Activated naive CD8-positive, alpha-beta T cell treated with anti-CD3 and anti-CD28 coated beads, Interleukin-2, amount 50 U/mL, for 24 hours (primary cell): ENCODE measurements around the gene LIME1.
A peak's percentile ranks its signal among the peaks of the same experiment; 100 is the strongest.

Experiments used
- ATAC-seq: fragments of 150-1000 bp; cut with Tn5 transposase; one replicate; pipeline ENCODE4 v1.10.0; 2021
- DNase-seq: peaks from one replicate; pipeline ENCODE4 v3.0.0; 2021
- H3K27ac Mint-ChIP-seq: one replicate; pipeline ENCODE4 v1.8.0; 2021; ENCODE audit warnings: mild to moderate bottlenecking, mixed read lengths
- H3K27me3 Mint-ChIP-seq: one replicate; pipeline ENCODE4 v1.8.0; 2021; ENCODE audit warnings: mixed read lengths
- H3K36me3 Mint-ChIP-seq: one replicate; pipeline ENCODE4 v1.8.0; 2021; ENCODE audit warnings: low read depth, mixed read lengths
- H3K4me1 Mint-ChIP-seq: one replicate; pipeline ENCODE4 v1.8.0; 2021; ENCODE audit warnings: mixed read lengths
- H3K4me3 Mint-ChIP-seq: one replicate; pipeline ENCODE4 v1.8.0; 2021; ENCODE audit warnings: mild to moderate bottlenecking, moderate library complexity, mixed read lengths
- H3K9me3 Mint-ChIP-seq: one replicate; pipeline ENCODE4 v1.8.0; 2021; ENCODE audit warnings: mixed read lengths

Gene LIME1

GRCh38 chr20:63735859-63736718, at the start of gene LIME1:
TSS of gene LIME1 (plus strand) at chr20:63736664. CDS start at chr20:63737550, 886 bp downstream.
- Mint-ChIP-seq H3K36me3 (no peaks in the 10 kb centered on the region), H3K27ac (peak within 1 kb of the TSS; percentile 68)
- DNase-seq, result peak; percentile 66

DNA sequence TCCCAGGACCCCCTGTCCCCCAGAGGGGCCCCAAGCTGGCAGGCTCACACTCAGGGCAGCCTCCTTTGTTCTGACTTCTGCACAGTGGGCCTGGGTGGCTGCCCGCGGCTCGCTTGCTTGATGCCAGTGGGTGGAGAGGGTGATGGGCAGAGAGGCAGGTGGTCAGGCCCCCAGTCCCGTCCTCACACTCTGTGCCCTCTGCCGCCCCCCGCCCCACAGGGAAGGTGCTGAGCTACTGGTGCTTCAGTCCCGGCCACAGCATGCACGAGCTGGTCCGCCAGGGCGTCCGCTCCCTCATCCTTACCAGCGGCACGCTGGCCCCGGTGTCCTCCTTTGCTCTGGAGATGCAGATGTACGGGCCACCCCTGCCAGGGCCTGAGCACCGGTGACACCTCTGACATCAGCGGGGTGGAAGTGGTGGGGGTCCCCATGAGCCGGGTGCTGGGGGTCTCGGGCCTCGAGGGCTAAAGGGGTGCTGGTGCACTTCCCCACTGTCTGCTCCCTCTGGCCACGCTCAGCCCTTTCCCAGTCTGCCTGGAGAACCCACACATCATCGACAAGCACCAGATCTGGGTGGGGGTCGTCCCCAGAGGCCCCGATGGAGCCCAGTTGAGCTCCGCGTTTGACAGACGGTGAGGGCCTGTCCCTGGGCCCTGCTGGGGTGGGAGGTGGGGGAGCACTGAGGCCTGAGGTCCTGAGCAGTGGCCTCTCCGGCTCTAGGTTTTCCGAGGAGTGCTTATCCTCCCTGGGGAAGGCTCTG, 48.9 kb upstream of the LIME1 start:
- DNase-seq (no peak), ATAC-seq (no peak)
- peaks cover 11% of the 10 kb centered on the region for H3K4me1 Mint-ChIP-seq
- no peak overlapping the region for H3K27ac Mint-ChIP-seq
- H3K9me3 Mint-ChIP-seq, result no peaks in the 10 kb centered on the region
- H3K4me3 Mint-ChIP-seq, result no peak overlapping the region
- peaks cover 4% of the 10 kb centered on the region for H3K36me3 Mint-ChIP-seq
- no peaks in the 10 kb centered on the region for H3K27me3 Mint-ChIP-seq

More at GRCh38 chr20:63735859-63736718, at the start of gene LIME1:
- no peaks in the 10 kb centered on the region for H3K27me3 Mint-ChIP-seq
- peaks cover 17% of the 10 kb centered on the region for H3K4me1 Mint-ChIP-seq
- no peaks in the 10 kb centered on the region for H3K9me3 Mint-ChIP-seq
- peak within 1 kb of the TSS; percentile 54 for H3K4me3 Mint-ChIP-seq
- peak; percentile 47 for ATAC-seq

GRCh38 chr20:63688228-63689045, 48.0 kb upstream of the LIME1 start:
- Mint-ChIP-seq H3K4me3 (no peak overlapping the region), H3K9me3 (no peaks in the 10 kb centered on the region), H3K27ac (no peak overlapping the region)

GRCh38 chr20:63689046-63690002, 47.1 kb upstream of the LIME1 start:
- no peak for DNase-seq
- H3K4me3 Mint-ChIP-seq, result no peak overlapping the region
- peaks cover 7% of the 10 kb centered on the region for H3K36me3 Mint-ChIP-seq
- H3K9me3 Mint-ChIP-seq, result no peaks in the 10 kb centered on the region
- H3K27ac Mint-ChIP-seq, result no peak overlapping the region
- H3K27me3 Mint-ChIP-seq, result peaks cover 3% of the 10 kb centered on the region
- peaks cover 14% of the 10 kb centered on the region for H3K4me1 Mint-ChIP-seq
- no peak for ATAC-seq

More at GRCh38 chr20:63688228-63689045, 48.0 kb upstream of the LIME1 start:
- peaks cover 5% of the 10 kb centered on the region for H3K36me3 Mint-ChIP-seq
- DNase-seq, result no peak
- H3K27me3 Mint-ChIP-seq, result no peaks in the 10 kb centered on the region
- no peak for ATAC-seq
- H3K4me1 Mint-ChIP-seq, result peaks cover 11% of the 10 kb centered on the region

DNA sequence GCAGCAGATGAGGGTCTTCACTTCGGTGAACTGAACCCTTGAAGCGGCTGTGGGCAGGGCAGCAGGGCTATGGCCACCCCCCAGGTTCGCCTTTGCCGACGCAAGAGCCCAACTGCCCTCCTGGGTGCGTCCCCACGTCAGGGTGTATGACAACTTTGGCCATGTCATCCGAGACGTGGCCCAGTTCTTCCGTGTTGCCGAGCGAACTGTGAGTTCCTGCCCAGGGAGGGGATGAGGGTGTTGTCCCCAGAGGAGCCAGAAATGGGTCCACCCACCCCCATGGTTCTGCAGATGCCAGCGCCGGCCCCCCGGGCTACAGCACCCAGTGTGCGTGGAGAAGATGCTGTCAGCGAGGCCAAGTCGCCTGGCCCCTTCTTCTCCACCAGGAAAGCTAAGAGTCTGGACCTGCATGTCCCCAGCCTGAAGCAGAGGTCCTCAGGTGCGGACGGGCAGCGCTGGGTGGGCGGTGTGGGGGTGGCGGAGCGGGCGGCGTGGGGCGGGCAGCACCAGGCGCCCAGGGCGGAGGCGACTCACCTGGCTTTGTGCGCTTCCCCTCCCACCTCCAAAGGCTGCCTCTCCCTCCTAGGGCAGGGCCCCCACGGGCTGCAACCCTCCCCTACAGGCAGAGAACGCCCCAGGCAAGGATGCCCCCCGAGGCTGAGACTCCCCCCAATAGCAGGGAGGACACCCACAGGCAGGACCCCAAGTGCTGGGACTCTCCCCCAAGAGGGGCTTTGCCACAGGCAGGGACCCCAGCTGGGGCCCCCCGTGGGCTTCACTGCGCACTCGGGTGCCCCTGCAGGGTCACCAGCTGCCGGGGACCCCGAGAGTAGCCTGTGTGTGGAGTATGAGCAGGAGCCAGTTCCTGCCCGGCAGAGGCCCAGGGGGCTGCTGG, 46.2 kb upstream of the LIME1 start:
- Mint-ChIP-seq H3K4me1 (peaks cover 11% of the 10 kb centered on the region), H3K27ac (no peak overlapping the region), H3K4me3 (no peak overlapping the region), H3K9me3 (no peaks in the 10 kb centered on the region), H3K36me3 (peaks cover 7% of the 10 kb centered on the region), H3K27me3 (peaks cover 3% of the 10 kb centered on the region)
- DNase-seq (no peak), ATAC-seq (no peak)

DNA sequence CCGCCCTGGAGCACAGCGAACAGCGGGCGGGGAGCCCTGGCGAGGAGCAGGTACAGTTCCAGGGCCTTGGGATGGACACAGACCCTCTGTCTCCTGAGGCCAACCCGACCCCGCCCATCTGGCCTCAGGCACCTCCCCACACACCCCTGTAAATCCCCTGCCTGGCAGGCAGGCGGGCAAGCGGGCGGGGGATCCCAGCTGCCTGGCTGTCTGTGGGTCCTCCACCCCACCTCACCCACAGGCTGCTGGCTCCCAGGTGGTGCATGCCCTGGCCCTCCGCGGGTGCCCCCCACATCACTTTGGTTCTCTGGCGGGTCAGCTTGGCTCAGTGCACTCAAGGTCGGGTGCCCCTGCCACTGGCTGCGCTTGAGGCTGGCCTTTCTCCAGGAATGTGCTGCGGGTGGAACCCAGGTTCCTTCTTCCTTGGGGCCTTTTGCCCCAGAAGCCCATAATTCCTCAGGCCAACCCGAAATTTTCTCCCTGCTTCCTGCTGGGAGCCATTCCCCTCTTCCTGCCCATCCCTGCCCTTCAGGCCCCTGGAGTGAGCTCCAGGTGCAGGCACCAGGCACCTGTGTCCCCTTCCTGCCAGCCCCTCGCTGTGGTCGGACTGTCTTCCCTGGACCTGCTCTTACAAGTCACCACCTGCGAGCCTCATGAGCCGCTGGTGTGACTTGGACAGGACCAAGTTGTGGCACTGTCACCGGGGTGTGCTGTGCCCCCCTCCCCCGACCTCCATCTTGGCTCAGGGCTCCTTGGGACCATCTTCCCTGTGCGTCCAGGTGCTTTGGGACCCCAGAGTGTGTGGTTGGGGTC, 45.4 kb upstream of the LIME1 start:
- H3K36me3 Mint-ChIP-seq, result peaks cover 7% of the 10 kb centered on the region
- H3K27me3 Mint-ChIP-seq, result peaks cover 3% of the 10 kb centered on the region
- no peak for ATAC-seq
- peaks cover 15% of the 10 kb centered on the region for H3K4me1 Mint-ChIP-seq
- no peaks in the 10 kb centered on the region for H3K9me3 Mint-ChIP-seq
- no peak for DNase-seq
- no peak overlapping the region for H3K27ac Mint-ChIP-seq
- H3K4me3 Mint-ChIP-seq, result no peak overlapping the region

DNA sequence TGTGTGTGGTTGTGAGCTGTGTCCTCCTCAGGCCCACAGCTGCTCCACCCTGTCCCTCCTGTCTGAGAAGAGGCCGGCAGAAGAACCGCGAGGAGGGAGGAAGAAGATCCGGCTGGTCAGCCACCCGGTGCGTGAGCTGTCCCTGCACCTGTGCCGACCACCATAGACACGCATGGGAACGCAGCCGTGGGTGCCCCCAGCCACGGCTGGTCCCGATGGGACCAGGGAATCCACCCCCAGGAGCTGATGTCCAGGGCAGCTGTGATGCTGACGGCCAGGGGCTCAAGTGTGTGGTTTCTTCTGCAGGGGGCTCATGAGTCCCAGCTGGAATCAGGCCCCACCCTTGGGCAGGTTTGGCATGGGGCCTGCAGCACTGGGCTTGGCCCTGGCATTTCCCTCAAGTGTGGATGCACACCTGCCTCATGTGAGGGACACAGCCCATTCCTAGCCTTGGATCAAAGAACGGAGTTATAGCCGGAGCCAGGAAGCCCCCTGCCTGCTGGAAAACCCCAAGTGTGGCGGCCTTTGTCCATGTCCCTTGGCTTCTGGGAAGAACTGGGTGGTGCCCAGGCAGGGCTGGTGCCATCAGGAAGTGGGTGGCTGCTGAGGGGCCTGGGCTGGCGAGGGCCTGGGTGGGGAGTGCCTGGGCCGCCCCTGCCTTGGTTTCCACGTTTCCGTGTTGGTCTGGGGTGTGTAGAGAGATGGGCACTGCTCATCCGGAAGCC, 44.6 kb upstream of the LIME1 start:
- ATAC-seq, result no peak
- Mint-ChIP-seq H3K36me3 (peaks cover 7% of the 10 kb centered on the region), H3K27me3 (peaks cover 3% of the 10 kb centered on the region), H3K4me1 (peaks cover 14% of the 10 kb centered on the region), H3K4me3 (no peak overlapping the region), H3K9me3 (no peaks in the 10 kb centered on the region), H3K27ac (no peak overlapping the region)
- DNase-seq, result no peak

DNA sequence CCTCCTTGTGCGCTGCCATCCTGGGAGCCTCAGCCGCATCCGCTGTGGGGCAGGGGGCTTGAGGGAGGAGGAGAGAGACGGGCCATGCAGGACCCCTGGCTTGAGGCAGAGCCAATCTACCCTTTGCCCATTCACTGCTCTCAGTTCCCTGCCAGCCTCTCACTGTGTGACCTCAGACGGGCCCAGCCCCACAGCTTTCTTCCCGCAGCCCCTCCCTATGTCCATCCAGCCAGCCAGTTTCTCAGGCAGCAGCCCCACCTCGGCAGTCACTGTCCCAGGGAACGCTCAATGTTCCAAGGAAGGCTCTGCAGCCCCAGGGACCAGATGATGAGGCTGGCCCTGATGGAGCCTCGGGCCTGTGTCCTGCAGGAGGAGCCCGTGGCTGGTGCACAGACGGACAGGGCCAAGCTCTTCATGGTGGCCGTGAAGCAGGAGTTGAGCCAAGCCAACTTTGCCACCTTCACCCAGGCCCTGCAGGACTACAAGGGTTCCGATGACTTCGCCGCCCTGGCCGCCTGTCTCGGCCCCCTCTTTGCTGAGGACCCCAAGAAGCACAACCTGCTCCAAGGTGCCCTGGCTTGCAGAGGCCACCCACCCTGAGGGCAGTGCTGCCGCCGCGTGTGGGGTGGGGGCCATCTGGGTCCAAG, 43.9 kb upstream of the LIME1 start:
- Mint-ChIP-seq H3K4me3 (peak overlapping the region; percentile 8), H3K36me3 (peaks cover 7% of the 10 kb centered on the region), H3K27ac (peak overlapping the region; percentile 65)

DNA sequence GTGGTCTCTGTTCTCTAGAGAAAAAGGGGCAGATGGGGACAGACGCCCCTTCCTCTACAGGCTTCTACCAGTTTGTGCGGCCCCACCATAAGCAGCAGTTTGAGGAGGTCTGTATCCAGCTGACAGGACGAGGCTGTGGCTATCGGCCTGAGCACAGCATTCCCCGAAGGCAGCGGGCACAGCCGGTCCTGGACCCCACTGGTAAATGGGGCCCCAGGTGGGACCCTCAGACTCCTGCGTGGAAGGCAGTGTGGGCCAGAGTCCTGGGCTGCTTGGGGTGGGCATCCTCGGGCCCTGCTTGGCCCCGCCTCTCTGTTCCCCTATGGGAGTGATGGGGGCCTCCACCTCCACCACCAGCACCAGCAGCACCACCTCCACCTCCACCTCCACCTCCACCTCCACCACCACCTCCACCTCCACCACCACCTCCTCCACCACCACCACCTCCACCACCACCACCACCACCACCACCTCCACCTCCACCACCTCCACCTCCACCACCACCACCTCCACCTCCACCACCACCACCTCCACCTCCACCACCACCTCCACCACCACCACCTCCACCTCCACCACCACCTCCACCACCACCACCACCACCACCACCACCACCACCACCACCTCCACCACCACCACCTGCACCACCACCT, 43.3 kb upstream of the LIME1 start:
- no peak overlapping the region for H3K27ac Mint-ChIP-seq

More for the DNA sequence above, 43.9 kb upstream of the LIME1 start:
- no peak for ATAC-seq
- Mint-ChIP-seq H3K27me3 (peaks cover 3% of the 10 kb centered on the region), H3K9me3 (no peaks in the 10 kb centered on the region), H3K4me1 (peaks cover 15% of the 10 kb centered on the region)
- DNase-seq, result no peak

GRCh38 chr20:63693733-63694583, 42.5 kb upstream of the LIME1 start:
- peaks cover 7% of the 10 kb centered on the region for H3K36me3 Mint-ChIP-seq
- no peak for DNase-seq
- peaks cover 26% of the 10 kb centered on the region for H3K4me1 Mint-ChIP-seq
- peak overlapping the region; percentile 52 for H3K4me3 Mint-ChIP-seq
- peak overlapping the region; percentile 87 for H3K27ac Mint-ChIP-seq
- no peaks in the 10 kb centered on the region for H3K9me3 Mint-ChIP-seq
- no peak for ATAC-seq
- H3K27me3 Mint-ChIP-seq, result peaks cover 3% of the 10 kb centered on the region

More for the DNA sequence above, 43.3 kb upstream of the LIME1 start:
- Mint-ChIP-seq H3K27me3 (peaks cover 3% of the 10 kb centered on the region), H3K36me3 (peaks cover 7% of the 10 kb centered on the region), H3K4me3 (no peak overlapping the region), H3K9me3 (no peaks in the 10 kb centered on the region), H3K4me1 (peaks cover 20% of the 10 kb centered on the region)
- DNase-seq (no peak), ATAC-seq (no peak)
